Fibroblast of the aortic adventitia (primary cell): ENCODE results near the gene SCUBE1. TPM values are rescaled to one million over a fixed set of nuclear protein-coding genes. Genes with fewer than 3 reads are reported as not detected.

ENCODE experiments used
- DNase-seq: peaks from one replicate; pipeline ENCODE4 v3.0.0-alpha.2; 2010; ENCODE audit warnings: low read depth
- H3K4me3 ChIP-seq: 2 replicates; pipeline ENCODE4 v1.5.1; 2011; ENCODE audit warnings: low read depth, mild to moderate bottlenecking, control low read depth, low read length, moderate library complexity
- CTCF ChIP-seq: IDR thresholded peaks from 2 replicates; pipeline ENCODE4 v1.5.1; 2011; ENCODE audit warnings: mild to moderate bottlenecking, low read length, control low read depth, inconsistent platforms; ENCODE audit not compliant: insufficient read depth
- total RNA-seq: library from RNA; depleted of rRNA; stranded (reverse); fragments of >200 nt; gene quantifications from 2 replicates; pipeline ENCODE4 v1.2.3, GENCODE V29; 2012; ENCODE audit warnings: low replicate concordance

SCUBE1 gene
- total RNA-seq, 1 donor = not detected

GRCh38 chr22:43305806-43306205 lies 37.4 kb downstream of the SCUBE1 start:
- H3K4me3 ChIP-seq = no peak overlapping the region
- TF ChIP-seq CTCF = no peak
- no peak for DNase-seq

GRCh38 chr22:43304831-43305590 lies 38.2 kb downstream of the SCUBE1 start:
- TF ChIP-seq CTCF = no peak
- no peak for DNase-seq
- H3K4me3 ChIP-seq = no peak overlapping the region

GRCh38 chr22:43303751-43304150 lies 39.4 kb downstream of the SCUBE1 start:
- no peak overlapping the region for H3K4me3 ChIP-seq
- TF ChIP-seq CTCF = no peak
- DNase-seq = no peak

DNA sequence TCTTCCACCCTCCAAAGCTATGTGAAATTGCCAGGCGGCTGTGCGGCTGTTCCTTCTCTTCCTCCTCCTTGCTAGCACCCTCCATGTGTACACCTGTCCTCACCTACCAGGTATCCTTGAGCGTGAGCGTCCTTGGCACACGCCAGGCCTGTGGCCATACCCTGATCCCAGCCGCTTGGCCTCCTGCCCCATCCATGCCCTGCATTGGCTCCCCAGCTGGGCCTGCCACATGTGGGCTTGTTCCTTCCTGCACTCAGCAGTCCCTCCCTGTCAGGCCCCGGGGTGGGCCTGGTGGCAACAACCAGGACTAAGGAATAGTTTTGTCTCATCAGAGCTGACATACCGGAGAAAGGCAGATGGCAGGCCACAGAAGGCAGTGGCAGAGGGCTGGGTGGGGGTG lies 40.0 kb downstream of the SCUBE1 start:
- no peak overlapping the region for H3K4me3 ChIP-seq
- no peak for TF ChIP-seq CTCF
- DNase-seq = no peak

- no peak for DNase-seq
- TF ChIP-seq CTCF = no peak
- H3K4me3 ChIP-seq = no peak overlapping the region
Measured at GRCh38 chr22:43302531-43303041, 40.6 kb downstream of the SCUBE1 start.

GRCh38 chr22:43301866-43302265 lies 41.3 kb downstream of the SCUBE1 start:
- no peak overlapping the region for H3K4me3 ChIP-seq
- TF ChIP-seq CTCF = no peak

More at GRCh38 chr22:43301866-43302265, 41.3 kb downstream of the SCUBE1 start:
- DNase-seq = no peak
